Neuronal stem cell (in vitro differentiated cells): ENCODE measurements around the gene SMTNL2.

ENCODE experiments used
- DNase-seq: peaks from one replicate; pipeline ENCODE4 v3.0.0-alpha.2; 2013; ENCODE audit warnings: low spot score
- H2AFZ ChIP-seq: one replicate; pipeline ENCODE4 v1.6.1; 2013; ENCODE audit warnings: mild to moderate bottlenecking, low read length, inconsistent platforms
- H2AK5ac ChIP-seq: 2 replicates; pipeline ENCODE4 v1.6.1; 2013; ENCODE audit warnings: low read depth, mild to moderate bottlenecking, inconsistent platforms, low read length, moderate library complexity, mixed read lengths
- H2BK120ac ChIP-seq: 2 replicates; pipeline ENCODE4 v1.6.1; 2013; ENCODE audit warnings: low read depth, mild to moderate bottlenecking, inconsistent platforms, low read length, moderate library complexity, mixed read lengths
- H2BK12ac ChIP-seq: one replicate; pipeline ENCODE4 v1.6.1; 2013; ENCODE audit warnings: low read length, inconsistent platforms
- H2BK15ac ChIP-seq: 2 replicates; pipeline ENCODE4 v1.6.1; 2013; ENCODE audit warnings: mild to moderate bottlenecking, low read length, inconsistent platforms, mixed read lengths
- H2BK5ac ChIP-seq: one replicate; pipeline ENCODE4 v1.6.1; 2013; ENCODE audit warnings: inconsistent platforms, mild to moderate bottlenecking, low read length, moderate library complexity
- H3K14ac ChIP-seq: one replicate; pipeline ENCODE4 v1.6.1; 2013; ENCODE audit warnings: low read length, inconsistent platforms
- H3K18ac ChIP-seq: 2 replicates; pipeline ENCODE4 v1.6.1; 2013; ENCODE audit warnings: low read length, inconsistent platforms
- H3K23ac ChIP-seq: 2 replicates; pipeline ENCODE4 v1.6.1; 2013; ENCODE audit warnings: low read depth, mild to moderate bottlenecking, mixed read lengths, low read length, inconsistent platforms; ENCODE audit not compliant: poor library complexity
- H3K27ac ChIP-seq: replicated peaks from 3 replicates; pipeline ENCODE4 v1.5.1; 2013; ENCODE audit warnings: low read length, inconsistent platforms
- H3K27me3 ChIP-seq, 3 experiments: 2 replicates each; pipeline ENCODE4 v1.6.1; 2013; ENCODE audit warnings: low read length in 3 of 3, mild to moderate bottlenecking in 2 of 3, inconsistent platforms in 1 of 3, low read depth in 1 of 3, mixed read lengths in 1 of 3, moderate library complexity in 1 of 3; ENCODE audit not compliant: control insufficient read depth in 3 of 3, insufficient read depth in 3 of 3
- H3K36me3 ChIP-seq, 2 donors: replicated peaks in 1 of 2; 2 replicates each; pipeline ENCODE4 v1.6.1; 2013; ENCODE audit warnings: low read length in 2 of 2; ENCODE audit not compliant: control insufficient read depth in 2 of 2, insufficient read depth in 2 of 2
- H3K4ac ChIP-seq: 2 replicates; pipeline ENCODE4 v1.6.1; 2013; ENCODE audit warnings: inconsistent platforms, mild to moderate bottlenecking, low read length, moderate library complexity
- H3K4me1 ChIP-seq, 2 donors: 1 replicate in 1 of 2; 2 replicates in 1 of 2; pipeline ENCODE4 v1.6.1; 2013; ENCODE audit warnings: low read length in 2 of 2, low read depth in 1 of 2; ENCODE audit not compliant: control insufficient read depth in 2 of 2, insufficient read depth in 1 of 2
- H3K4me2 ChIP-seq: one replicate; pipeline ENCODE4 v1.6.1; 2013; ENCODE audit warnings: mild to moderate bottlenecking, low read length, inconsistent platforms; ENCODE audit not compliant: insufficient read depth, poor library complexity, severe bottlenecking
- H3K4me3 ChIP-seq, 2 donors: 2 replicates each; pipeline ENCODE4 v1.5.1; 2013; ENCODE audit warnings: low read length in 2 of 2, mild to moderate bottlenecking in 2 of 2, inconsistent platforms in 1 of 2, moderate library complexity in 1 of 2
- H3K79me1 ChIP-seq: one replicate; pipeline ENCODE4 v1.6.1; 2013; ENCODE audit warnings: low read depth, mild to moderate bottlenecking, inconsistent platforms, low read length, moderate library complexity
- H3K9ac ChIP-seq: one replicate; pipeline ENCODE4 v1.6.1; 2013; ENCODE audit warnings: mild to moderate bottlenecking, low read depth, low read length, inconsistent platforms; ENCODE audit not compliant: poor library complexity
- H3K9me3 ChIP-seq, 2 donors: replicated peaks in 1 of 2; 2 replicates each; pipeline versions ENCODE3 to v1.6.1; 2013; ENCODE audit warnings: low read length in 2 of 2, mild to moderate bottlenecking in 2 of 2, inconsistent platforms in 1 of 2, low read depth in 1 of 2, mixed read lengths in 1 of 2, moderate library complexity in 1 of 2; ENCODE audit not compliant: control insufficient read depth in 2 of 2, insufficient read depth in 1 of 2
- H4K8ac ChIP-seq: one replicate; pipeline ENCODE4 v1.6.1; 2013; ENCODE audit warnings: low read depth, mild to moderate bottlenecking, inconsistent platforms, low read length, moderate library complexity
- H4K91ac ChIP-seq: one replicate; pipeline ENCODE4 v1.6.1; 2013; ENCODE audit warnings: low read length, low read depth, mild to moderate bottlenecking, inconsistent platforms; ENCODE audit not compliant: poor library complexity
- WGBS, 2 donors: extraction: QIAGEN DNeasy Blood & Tissue Kit; methylation state at CpG; one replicate each; pipeline ENCODE4 v1.1.7; 2013; ENCODE audit warnings: missing lambda C conversion rate in 2 of 2, mixed read lengths in 1 of 2; ENCODE audit not compliant: insufficient read length in 2 of 2, insufficient replicate concordance in 1 of 2; ENCODE audit errors: extremely low coverage in 2 of 2; 5-methylcytosine and 5-hydroxymethylcytosine counted together

SMTNL2 gene

GRCh38 chr17:4633643-4634042, 49.3 kb downstream of the SMTNL2 start:
- no peak overlapping the region for H2BK5ac ChIP-seq
- H2BK15ac ChIP-seq: no peak overlapping the region
- no peak overlapping the region for H3K27ac ChIP-seq
- no peak overlapping the region for H2BK120ac ChIP-seq
- no peak overlapping the region for H3K4me3 ChIP-seq
- H3K79me1 ChIP-seq: no peaks in the 10 kb centered on the region
- no CpG with 5 or more reads among the region's 2 CpGs for WGBS, 2 donors
- H3K4me2 ChIP-seq: no peak overlapping the region
- no peaks in the 10 kb centered on the region for H3K36me3 ChIP-seq
- H3K23ac ChIP-seq: no peak overlapping the region
- no peak overlapping the region for H2BK12ac ChIP-seq
- H2AK5ac ChIP-seq: no peak overlapping the region
- H3K4me1 ChIP-seq: peaks cover 0 to 4% of the 10 kb centered on the region in 2 donors
- H3K18ac ChIP-seq: no peak overlapping the region
- H3K9me3 ChIP-seq: no peaks in the 10 kb centered on the region
- no peak overlapping the region for H4K91ac ChIP-seq
- no peak overlapping the region for H2AFZ ChIP-seq
- no peak overlapping the region for H3K4ac ChIP-seq
- no peak overlapping the region for H3K14ac ChIP-seq
- DNase-seq: no peak
- no peak overlapping the region for H4K8ac ChIP-seq
- peaks cover 0 to 40% (median 21%) of the 10 kb centered on the region in 3 experiments for H3K27me3 ChIP-seq
- no peak overlapping the region for H3K9ac ChIP-seq

- no peak overlapping the region for H3K18ac ChIP-seq
- H2AFZ ChIP-seq: no peak overlapping the region
- H3K14ac ChIP-seq: no peak overlapping the region
- peaks cover 0 to 4% of the 10 kb centered on the region in 2 donors for H3K4me1 ChIP-seq
- DNase-seq: no peak
- no peak overlapping the region for H3K4me2 ChIP-seq
- no peak overlapping the region for H2BK15ac ChIP-seq
- no peak overlapping the region for H2BK12ac ChIP-seq
- no peak overlapping the region for H3K23ac ChIP-seq
- no peaks in the 10 kb centered on the region for H3K36me3 ChIP-seq
- WGBS, 2 donors: no CpG with 5 or more reads among the region's 4 CpGs
- no peak overlapping the region for H4K91ac ChIP-seq
- H3K79me1 ChIP-seq: no peaks in the 10 kb centered on the region
- peaks cover 0 to 48% (median 30%) of the 10 kb centered on the region in 3 experiments for H3K27me3 ChIP-seq
- H2BK120ac ChIP-seq: no peak overlapping the region
- H3K27ac ChIP-seq: no peak overlapping the region
- no peak overlapping the region for H3K4me3 ChIP-seq
- no peak overlapping the region for H4K8ac ChIP-seq
- no peak overlapping the region for H2BK5ac ChIP-seq
- no peaks in the 10 kb centered on the region for H3K9me3 ChIP-seq
- no peak overlapping the region for H3K4ac ChIP-seq
- no peak overlapping the region for H3K9ac ChIP-seq
- H2AK5ac ChIP-seq: no peak overlapping the region
Measured at GRCh38 chr17:4634976-4635375, 50.6 kb downstream of the SMTNL2 start.

- DNase-seq: no peak
Measured at GRCh38 chr17:4635823-4636375, 51.6 kb downstream of the SMTNL2 start.

GRCh38 chr17:4636474-4637100, 52.3 kb downstream of the SMTNL2 start:
- H3K9ac ChIP-seq: no peak overlapping the region
- H2BK15ac ChIP-seq: no peak overlapping the region
- peaks cover 3 to 58% (median 43%) of the 10 kb centered on the region in 3 experiments for H3K27me3 ChIP-seq
- no peak overlapping the region for H2BK12ac ChIP-seq
- DNase-seq: no peak
- H2AFZ ChIP-seq: no peak overlapping the region
- no peak overlapping the region for H3K4me3 ChIP-seq
- no peak overlapping the region for H3K4me2 ChIP-seq
- no peak overlapping the region for H2BK120ac ChIP-seq
- H3K79me1 ChIP-seq: no peaks in the 10 kb centered on the region
- no peak overlapping the region for H4K91ac ChIP-seq
- H4K8ac ChIP-seq: no peak overlapping the region
- H3K14ac ChIP-seq: no peak overlapping the region
- H2BK5ac ChIP-seq: no peak overlapping the region
- H3K36me3 ChIP-seq: no peaks in the 10 kb centered on the region
- no peaks in the 10 kb centered on the region for H3K9me3 ChIP-seq
- H3K27ac ChIP-seq: no peak overlapping the region
- H3K4ac ChIP-seq: no peak overlapping the region
- peak overlapping the region; percentile 32 for H2AK5ac ChIP-seq
- no peak overlapping the region for H3K23ac ChIP-seq
- H3K4me1 ChIP-seq: peaks cover 2 to 7% of the 10 kb centered on the region in 2 donors
- H3K18ac ChIP-seq: peak overlapping the region; percentile 38
- no CpG with 5 or more reads among the region's 12 CpGs for WGBS, 2 donors

More at GRCh38 chr17:4635823-4636375, 51.6 kb downstream of the SMTNL2 start:
- Histone ChIP-seq H3K27ac (no peak overlapping the region), H3K4me3 (no peak overlapping the region), H2BK15ac (no peak overlapping the region), H2AK5ac (no peak overlapping the region), H2BK12ac (no peak overlapping the region), H2BK120ac (no peak overlapping the region), H3K27me3 (peaks cover 0 to 51% (median 36%) of the 10 kb centered on the region in 3 experiments), H3K18ac (peak overlapping the region; percentile 5), H3K36me3 (no peaks in the 10 kb centered on the region), H2BK5ac (no peak overlapping the region), H3K9ac (no peak overlapping the region), H3K79me1 (no peaks in the 10 kb centered on the region), H4K91ac (no peak overlapping the region), H3K4me1 (peaks cover 0 to 4% of the 10 kb centered on the region in 2 donors), H3K23ac (no peak overlapping the region), H3K14ac (no peak overlapping the region), H3K9me3 (no peaks in the 10 kb centered on the region), H4K8ac (no peak overlapping the region), H3K4ac (no peak overlapping the region), H2AFZ (no peak overlapping the region), H3K4me2 (no peak overlapping the region)
- WGBS, 2 donors: no CpG with 5 or more reads among the region's 10 CpGs
